Endodermal cell (in vitro differentiated cells): ENCODE data around the gene SFXN3. TPM values are rescaled to one million over a fixed set of nuclear protein-coding genes. Genes with fewer than 3 reads are reported as not detected.

Source experiments
- DNase-seq: peaks from one replicate; pipeline ENCODE4 v3.0.0-alpha.2; 2017
- H3K27ac ChIP-seq: 2 replicates; pipeline ENCODE4 v1.5.1; 2013; ENCODE audit warnings: mild to moderate bottlenecking, low read depth, low read length, moderate library complexity
- H3K27me3 ChIP-seq: 2 replicates; pipeline ENCODE4 v1.6.1; 2013; ENCODE audit warnings: mild to moderate bottlenecking, low read length, moderate library complexity; ENCODE audit not compliant: insufficient read depth, control insufficient read depth, poor library complexity, severe bottlenecking
- H3K36me3 ChIP-seq: 2 replicates; pipeline ENCODE4 v1.7.0; 2013; ENCODE audit warnings: mild to moderate bottlenecking, low read length, moderate library complexity; ENCODE audit not compliant: control insufficient read depth, insufficient read depth
- H3K4me1 ChIP-seq: one replicate; pipeline ENCODE4 v1.7.0; 2013; ENCODE audit warnings: low read length; ENCODE audit not compliant: control insufficient read depth, insufficient read depth
- H3K4me3 ChIP-seq: 2 replicates; pipeline ENCODE4 v1.5.1; 2013; ENCODE audit warnings: mild to moderate bottlenecking, low read length, moderate library complexity
- H3K9ac ChIP-seq: 2 replicates; pipeline ENCODE4 v1.6.1; 2013; ENCODE audit warnings: mild to moderate bottlenecking, low read length, moderate library complexity; ENCODE audit not compliant: poor library complexity, severe bottlenecking; ENCODE audit errors: extremely low read depth
- H3K9me3 ChIP-seq: 2 replicates; pipeline ENCODE4 v1.6.1; 2013; ENCODE audit warnings: mild to moderate bottlenecking, low read length, moderate library complexity; ENCODE audit not compliant: control insufficient read depth
- H3K27ac Mint-ChIP-seq: 2 replicates; pipeline ENCODE4 v1.8.0; 2020; ENCODE audit warnings: mixed read lengths
- H3K27me3 Mint-ChIP-seq: 2 replicates; pipeline ENCODE4 v1.8.0; 2021; ENCODE audit warnings: mild to moderate bottlenecking, mixed read lengths; ENCODE audit not compliant: insufficient read depth
- H3K36me3 Mint-ChIP-seq: 2 replicates; pipeline ENCODE4 v1.8.0; 2020; ENCODE audit warnings: low read depth, mixed read lengths
- H3K4me1 Mint-ChIP-seq: 2 replicates; pipeline ENCODE4 v1.8.0; 2020; ENCODE audit warnings: mixed read lengths
- H3K4me3 Mint-ChIP-seq: 2 replicates; pipeline ENCODE4 v1.8.0; 2020; ENCODE audit warnings: mild to moderate bottlenecking, moderate library complexity, mixed read lengths
- H3K9me3 Mint-ChIP-seq: 2 replicates; pipeline ENCODE4 v1.8.0; 2020; ENCODE audit warnings: mild to moderate bottlenecking, mixed read lengths
- WGBS, 2 experiments: methylation state at CpG; one replicate each; pipeline versions ENCODE4 v1.1.5 to v1.1.7; 2013; ENCODE audit warnings: missing lambda C conversion rate in 2 of 2, mixed read lengths in 1 of 2; ENCODE audit not compliant: insufficient coverage in 1 of 2, insufficient read length in 1 of 2; 5-methylcytosine and 5-hydroxymethylcytosine counted together
- total RNA-seq, 2 donors: library from RNA; stranded (reverse); fragmentation: NEBNext Ultra II Directional in 1 of 2; extraction: Animal tissue kit (Norgen Biotek cat#: 25700) in 1 of 2; gene quantifications; 2 replicates in 1 of 2; 3 replicates in 1 of 2; pipeline ENCODE4 v1.2.1, GENCODE V29; 2021
- TF ChIP-seq, protein P1 (sequence below): fragments of 200-600 bp; sonication (generic); conservative IDR thresholded peaks from 2 replicates; pipeline ENCODE4 v1.5.0; 2021; ENCODE audit warnings: antibody characterized with exemption, mild to moderate bottlenecking

Gene SFXN3
- total RNA-seq, 2 donors from 2014 or later: 1.8 to 2.1 TPM

DNA sequence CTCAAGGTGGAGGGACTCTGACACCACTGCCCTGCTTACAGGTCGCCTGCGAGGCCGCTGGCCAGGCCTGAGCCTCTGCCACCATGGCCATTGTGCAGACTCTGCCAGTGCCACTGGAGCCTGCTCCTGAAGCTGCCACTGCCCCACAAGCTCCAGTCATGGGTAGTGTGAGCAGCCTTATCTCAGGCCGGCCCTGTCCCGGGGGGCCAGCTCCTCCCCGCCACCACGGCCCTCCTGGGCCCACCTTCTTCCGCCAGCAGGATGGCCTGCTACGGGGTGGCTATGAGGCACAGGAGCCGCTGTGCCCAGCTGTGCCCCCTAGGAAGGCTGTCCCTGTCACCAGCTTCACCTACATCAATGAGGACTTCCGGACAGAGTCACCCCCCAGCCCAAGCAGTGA is 28.6 kb upstream of the SFXN3 start:
- WGBS, 2 experiments: 82 to 90% methylated on average over 2 to 11 of the region's 11 CpGs
- H3K9me3 Mint-ChIP-seq: no peaks in the 10 kb centered on the region
- no peak overlapping the region for H3K9ac ChIP-seq

DNA sequence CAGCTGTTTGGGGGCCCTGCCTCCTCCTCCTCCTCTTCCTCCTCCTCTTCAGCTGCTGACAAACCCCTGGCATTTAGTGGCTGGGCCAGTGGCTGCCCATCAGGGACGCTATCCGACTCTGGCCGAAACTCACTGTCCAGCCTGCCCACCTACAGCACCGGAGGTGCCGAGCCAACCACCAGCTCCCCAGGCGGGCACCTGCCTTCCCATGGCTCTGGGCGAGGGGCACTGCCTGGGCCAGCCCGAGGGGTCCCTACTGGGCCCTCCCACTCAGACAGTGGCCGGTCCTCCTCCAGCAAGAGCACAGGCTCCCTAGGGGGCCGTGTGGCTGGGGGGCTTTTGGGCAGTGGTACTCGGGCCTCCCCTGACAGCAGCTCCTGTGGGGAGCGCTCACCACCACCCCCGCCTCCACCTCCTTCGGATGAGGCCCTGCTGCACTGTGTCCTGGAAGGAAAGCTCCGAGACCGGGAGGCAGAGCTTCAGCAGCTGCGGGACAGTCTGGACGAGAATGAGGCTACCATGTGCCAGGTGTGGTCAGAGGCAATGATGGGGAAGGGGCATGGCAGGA is 27.3 kb upstream of the SFXN3 start:
- Mint-ChIP-seq H3K4me3 (no peak overlapping the region), H3K27me3 (no peaks in the 10 kb centered on the region), H3K36me3 (peaks cover 26% of the 10 kb centered on the region), H3K27ac (no peak overlapping the region), H3K4me1 (peaks cover 12% of the 10 kb centered on the region), H3K9me3 (no peaks in the 10 kb centered on the region)
- DNase-seq: no peak
- H3K27me3 ChIP-seq: no peaks in the 10 kb centered on the region
- no peak overlapping the region for H3K4me3 ChIP-seq
- no peaks in the 10 kb centered on the region for H3K4me1 ChIP-seq
- peaks cover 41% of the 10 kb centered on the region for H3K36me3 ChIP-seq
- H3K27ac ChIP-seq: no peak overlapping the region
- TF ChIP-seq, protein P1, sequence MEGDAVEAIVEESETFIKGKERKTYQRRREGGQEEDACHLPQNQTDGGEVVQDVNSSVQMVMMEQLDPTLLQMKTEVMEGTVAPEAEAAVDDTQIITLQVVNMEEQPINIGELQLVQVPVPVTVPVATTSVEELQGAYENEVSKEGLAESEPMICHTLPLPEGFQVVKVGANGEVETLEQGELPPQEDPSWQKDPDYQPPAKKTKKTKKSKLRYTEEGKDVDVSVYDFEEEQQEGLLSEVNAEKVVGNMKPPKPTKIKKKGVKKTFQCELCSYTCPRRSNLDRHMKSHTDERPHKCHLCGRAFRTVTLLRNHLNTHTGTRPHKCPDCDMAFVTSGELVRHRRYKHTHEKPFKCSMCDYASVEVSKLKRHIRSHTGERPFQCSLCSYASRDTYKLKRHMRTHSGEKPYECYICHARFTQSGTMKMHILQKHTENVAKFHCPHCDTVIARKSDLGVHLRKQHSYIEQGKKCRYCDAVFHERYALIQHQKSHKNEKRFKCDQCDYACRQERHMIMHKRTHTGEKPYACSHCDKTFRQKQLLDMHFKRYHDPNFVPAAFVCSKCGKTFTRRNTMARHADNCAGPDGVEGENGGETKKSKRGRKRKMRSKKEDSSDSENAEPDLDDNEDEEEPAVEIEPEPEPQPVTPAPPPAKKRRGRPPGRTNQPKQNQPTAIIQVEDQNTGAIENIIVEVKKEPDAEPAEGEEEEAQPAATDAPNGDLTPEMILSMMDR: no peak
- no peak overlapping the region for H3K9ac ChIP-seq
- no peaks in the 10 kb centered on the region for H3K9me3 ChIP-seq
- WGBS, 2 experiments: 88 to 95% methylated on average over 10 to 18 of the region's 18 CpGs

More for the DNA sequence above, 28.6 kb upstream of the SFXN3 start:
- Histone ChIP-seq H3K9me3 (no peaks in the 10 kb centered on the region), H3K4me3 (no peak overlapping the region), H3K4me1 (no peaks in the 10 kb centered on the region), H3K36me3 (peaks cover 41% of the 10 kb centered on the region), H3K27ac (no peak overlapping the region), H3K27me3 (no peaks in the 10 kb centered on the region)
- Mint-ChIP-seq H3K27me3 (no peaks in the 10 kb centered on the region), H3K4me3 (no peak overlapping the region), H3K36me3 (peaks cover 26% of the 10 kb centered on the region), H3K27ac (no peak overlapping the region), H3K4me1 (peaks cover 12% of the 10 kb centered on the region)
- TF ChIP-seq, protein P1: no peak
- no peak for DNase-seq

DNA sequence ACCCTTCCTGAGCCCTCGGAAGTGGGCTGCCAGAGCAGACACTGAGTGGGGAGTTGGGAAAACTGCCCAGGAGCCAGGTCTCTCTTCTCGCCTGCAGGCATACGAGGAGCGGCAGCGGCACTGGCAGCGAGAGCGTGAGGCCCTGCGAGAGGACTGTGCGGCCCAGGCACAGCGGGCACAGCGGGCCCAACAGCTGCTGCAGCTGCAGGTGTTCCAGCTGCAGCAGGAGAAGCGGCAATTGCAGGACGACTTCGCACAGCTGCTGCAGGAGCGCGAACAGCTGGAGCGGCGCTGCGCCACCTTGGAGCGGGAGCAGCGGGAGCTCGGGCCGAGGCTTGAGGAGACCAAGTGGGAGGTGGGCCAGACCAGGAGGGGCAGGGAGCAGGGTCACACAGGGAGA is 25.7 kb upstream of the SFXN3 start:
- no peak overlapping the region for H3K27ac Mint-ChIP-seq
- WGBS, 2 experiments: 94 to 98% methylated on average over 2 to 23 of the region's 23 CpGs
- no peak overlapping the region for H3K9ac ChIP-seq

More for the DNA sequence above, 25.7 kb upstream of the SFXN3 start:
- Histone ChIP-seq H3K27me3 (no peaks in the 10 kb centered on the region), H3K36me3 (peaks cover 41% of the 10 kb centered on the region), H3K27ac (no peak overlapping the region), H3K9me3 (no peaks in the 10 kb centered on the region), H3K4me1 (no peaks in the 10 kb centered on the region), H3K4me3 (no peak overlapping the region)
- H3K4me1 Mint-ChIP-seq: peaks cover 10% of the 10 kb centered on the region
- no peak for DNase-seq
- H3K9me3 Mint-ChIP-seq: no peaks in the 10 kb centered on the region
- H3K27me3 Mint-ChIP-seq: no peaks in the 10 kb centered on the region
- H3K4me3 Mint-ChIP-seq: no peak overlapping the region
- TF ChIP-seq, protein P1: no peak
- peaks cover 26% of the 10 kb centered on the region for H3K36me3 Mint-ChIP-seq
